HG03558 (cell line): ENCODE measurements around the gene DAPK2.

ENCODE experiments used
- ATAC-seq: cut with Tn5 transposase; IDR thresholded peaks from one replicate; pipeline ENCODE4 v1.9.1; 2021; ENCODE audit warnings: moderate number of reproducible peaks; ENCODE audit not compliant: unreplicated experiment; ENCODE audit errors: extremely low read depth

The DAPK2 gene

GRCh38 chr15:64000183-64000951 is 45.9 kb downstream of the DAPK2 start:
- no peak for ATAC-seq

- ATAC-seq: no peak
Observed at GRCh38 chr15:63999177-63999576, 47.1 kb downstream of the DAPK2 start.

- no peak for ATAC-seq
Observed at GRCh38 chr15:63998489-63998888, 47.8 kb downstream of the DAPK2 start.

GRCh38 chr15:63997715-63998442 is 48.4 kb downstream of the DAPK2 start:
- no peak for ATAC-seq

- ATAC-seq: no peak
Observed at GRCh38 chr15:63996794-63997357, 49.4 kb downstream of the DAPK2 start.

- ATAC-seq: no peak
Observed at GRCh38 chr15:63995789-63996188, 50.5 kb downstream of the DAPK2 start.

- no peak for ATAC-seq
Observed at GRCh38 chr15:63994073-63994600, 52.1 kb downstream of the DAPK2 start.

- no peak for ATAC-seq
Observed at GRCh38 chr15:63992300-63992699, 54.0 kb downstream of the DAPK2 start.

GRCh38 chr15:63991706-63992105 is 54.6 kb downstream of the DAPK2 start:
- ATAC-seq: no peak

- ATAC-seq: no peak
Observed at GRCh38 chr15:63990454-63990853, 55.8 kb downstream of the DAPK2 start.

- no peak for ATAC-seq
Observed at GRCh38 chr15:63987796-63988378, 58.4 kb downstream of the DAPK2 start.

GRCh38 chr15:63986751-63987341 is 59.4 kb downstream of the DAPK2 start:
- peak; percentile 56 for ATAC-seq

GRCh38 chr15:63986185-63986680 is 60.1 kb downstream of the DAPK2 start:
- no peak for ATAC-seq

GRCh38 chr15:63985221-63986184 is 60.8 kb downstream of the DAPK2 start:
- ATAC-seq: no peak

GRCh38 chr15:63984331-63984730 is 62.0 kb downstream of the DAPK2 start:
- ATAC-seq: no peak

- no peak for ATAC-seq
Observed at GRCh38 chr15:63983061-63983711, 63.1 kb downstream of the DAPK2 start.

- no peak for ATAC-seq
Observed at GRCh38 chr15:63982381-63982854, 63.9 kb downstream of the DAPK2 start.

GRCh38 chr15:63981596-63982320 is 64.5 kb downstream of the DAPK2 start:
- no peak for ATAC-seq
